Epidermal melanocyte (primary cell): ENCODE data around the gene HOMEZ.
"Not testable (repeated sequence)": the region's sequence is repeated elsewhere in the genome, so short reads cannot be mapped to it uniquely, and the experiment has no call there.

ENCODE experiments used
- DNase-seq: peaks from one replicate; pipeline ENCODE4 v3.0.0; 2011; ENCODE audit warnings: low spot score; ENCODE audit not compliant: insufficient read length

The HOMEZ gene

GRCh38 chr14:23284654-23285529, 1.0 kb downstream of the HOMEZ start:
- DNase-seq = no peak

GRCh38 chr14:23281247-23281646, 4.7 kb downstream of the HOMEZ start:
- no peak for DNase-seq

- not testable (repeated sequence) for DNase-seq
Observed at GRCh38 chr14:23277928-23278327, 8.0 kb downstream of the HOMEZ start.

- DNase-seq = no peak
Observed at GRCh38 chr14:23277189-23277588, 8.7 kb downstream of the HOMEZ start.

DNA sequence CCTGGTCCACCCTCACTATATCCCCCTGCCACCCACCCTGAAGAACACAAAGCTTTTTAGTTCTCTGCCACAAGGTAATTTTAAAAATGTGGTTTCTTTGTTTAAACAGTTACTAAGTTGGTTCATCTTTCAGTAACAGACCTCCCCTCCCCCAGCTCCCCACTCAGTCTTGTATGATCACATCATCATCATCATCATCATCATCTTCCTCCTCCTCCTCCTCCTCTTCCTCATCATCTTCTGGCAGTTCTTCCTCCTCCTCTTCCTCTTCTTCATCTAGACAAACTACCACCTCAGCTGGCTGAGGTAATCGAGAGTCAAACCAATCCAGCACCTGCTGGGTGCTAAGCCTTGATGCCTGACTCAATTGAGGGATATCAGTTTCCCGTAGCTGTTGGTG, 10.5 kb downstream of the HOMEZ start:
- no peak for DNase-seq

- no peak for DNase-seq
Observed at GRCh38 chr14:23269193-23269592, 16.7 kb downstream of the HOMEZ start.

DNA sequence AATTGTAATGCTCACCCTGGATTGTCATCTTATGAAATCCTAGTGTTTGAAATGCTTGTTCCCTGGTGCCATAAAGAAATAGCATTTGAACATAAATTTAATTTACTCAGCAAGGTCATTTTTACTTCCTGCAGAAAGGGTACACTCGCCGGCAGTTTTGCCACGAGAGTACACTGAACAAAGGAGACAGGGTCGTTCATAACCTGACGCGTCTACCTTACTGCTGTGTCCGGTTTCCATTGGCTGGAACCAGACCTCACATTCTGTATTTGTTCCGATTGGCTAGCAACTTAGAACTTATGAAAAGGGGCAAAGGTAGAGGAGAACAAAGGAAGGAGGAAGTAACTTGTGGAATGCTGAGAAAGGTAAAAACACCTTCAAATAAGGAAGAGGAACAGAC, 25.1 kb downstream of the HOMEZ start:
- DNase-seq = not testable (repeated sequence)

DNA sequence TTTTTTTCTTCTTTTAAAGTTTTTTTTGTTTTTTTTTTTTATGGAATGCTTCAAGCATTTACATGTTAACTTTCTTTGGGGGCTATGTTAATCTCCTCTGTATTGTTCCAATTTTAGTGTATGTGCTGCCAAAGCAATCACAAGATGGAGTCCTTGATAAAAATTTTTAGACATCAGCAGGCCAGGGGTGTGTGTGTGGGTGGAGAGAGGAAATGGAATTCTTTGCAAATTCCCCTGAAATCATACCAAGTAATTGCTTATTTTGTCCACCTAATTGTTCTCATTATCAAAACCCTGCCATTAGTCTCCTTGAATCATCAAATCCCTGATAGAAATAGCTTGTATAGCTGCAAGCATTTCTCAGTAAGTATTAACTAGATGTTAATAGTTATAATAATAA, 26.5 kb downstream of the HOMEZ start:
- DNase-seq = no peak

DNA sequence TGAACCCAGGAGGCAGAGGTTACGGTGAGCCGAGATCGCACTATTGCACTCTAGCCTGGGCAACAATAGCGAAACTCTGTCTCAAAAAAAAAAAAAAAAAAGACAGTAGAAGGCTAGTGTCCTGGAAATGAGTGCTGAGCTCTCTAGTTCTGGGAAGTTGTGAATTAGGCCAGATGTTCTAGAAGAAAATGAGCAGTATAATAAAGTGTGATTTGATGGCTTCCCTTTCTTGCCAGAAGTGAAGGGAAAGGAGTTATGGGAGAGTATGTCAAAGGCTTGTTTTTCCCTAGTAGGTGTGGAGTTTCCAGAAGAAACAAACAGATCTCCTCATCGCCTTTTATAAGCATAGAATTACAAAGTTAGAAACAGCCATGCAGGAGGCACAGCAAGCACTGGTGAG, 27.7 kb downstream of the HOMEZ start:
- no peak for DNase-seq

DNA sequence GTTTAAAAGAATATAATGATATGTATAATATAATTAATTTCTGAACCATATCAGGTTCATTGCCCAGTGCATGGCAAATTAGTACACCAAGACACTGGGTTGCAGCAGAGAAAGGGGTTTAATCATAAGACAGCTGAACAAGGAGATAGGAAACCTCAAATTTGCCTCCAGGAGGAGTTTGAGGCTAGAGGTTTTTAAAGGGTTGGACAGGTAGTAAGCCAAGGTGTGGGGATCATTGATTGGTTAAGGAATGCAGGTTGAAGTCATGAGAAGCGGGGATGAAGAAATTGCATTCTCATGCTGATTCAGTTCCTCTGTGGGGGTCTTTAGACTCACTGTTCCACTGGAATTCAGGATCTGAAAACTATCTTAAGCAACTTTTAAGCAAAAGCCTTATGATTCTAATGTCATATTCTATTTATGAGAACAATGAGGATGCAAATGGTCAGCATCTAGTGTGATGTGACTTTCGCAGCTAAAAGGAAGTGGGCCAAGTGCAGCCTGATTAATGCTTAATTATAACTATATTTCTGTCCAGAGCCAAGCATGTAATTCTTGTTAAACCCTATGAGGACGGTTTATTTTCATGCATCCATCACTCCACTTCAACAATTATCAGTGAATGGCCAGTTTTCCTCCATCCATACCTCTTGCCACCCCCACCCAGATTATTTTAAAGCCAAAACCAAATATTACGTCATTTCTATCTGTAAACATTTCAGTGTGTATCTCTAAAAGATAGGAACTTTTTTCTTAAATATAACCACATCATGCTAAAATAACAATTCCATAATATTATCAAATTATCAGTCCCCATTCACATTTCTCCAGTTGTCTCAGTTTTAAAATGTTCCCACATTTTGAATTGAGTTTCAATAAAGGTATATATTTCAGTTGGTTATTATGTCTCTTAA, 33.3 kb downstream of the HOMEZ start:
- no peak for DNase-seq

GRCh38 chr14:23252006-23252405, 33.9 kb downstream of the HOMEZ start:
- no peak for DNase-seq

GRCh38 chr14:23249824-23250223, 36.1 kb downstream of the HOMEZ start:
- DNase-seq = no peak

DNA sequence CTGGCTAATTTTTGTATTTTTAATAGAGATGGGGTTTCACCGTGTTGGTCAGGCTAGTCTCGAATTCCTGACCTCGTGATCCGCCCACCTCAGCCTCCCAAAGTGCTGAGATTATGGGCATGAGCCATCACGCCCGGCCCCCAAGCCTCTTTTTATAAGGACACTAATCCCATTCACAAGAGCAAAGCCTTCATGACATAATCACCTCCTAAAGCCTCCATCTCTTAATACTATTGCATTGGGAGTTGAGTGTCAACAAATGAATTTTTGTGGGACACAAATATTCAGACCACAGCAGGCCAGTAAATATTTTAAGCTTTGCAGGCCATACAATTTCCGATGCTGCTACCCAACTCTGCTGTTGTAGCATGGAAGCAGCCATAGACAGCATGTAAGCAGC, 37.3 kb downstream of the HOMEZ start:
- DNase-seq = no peak

DNA sequence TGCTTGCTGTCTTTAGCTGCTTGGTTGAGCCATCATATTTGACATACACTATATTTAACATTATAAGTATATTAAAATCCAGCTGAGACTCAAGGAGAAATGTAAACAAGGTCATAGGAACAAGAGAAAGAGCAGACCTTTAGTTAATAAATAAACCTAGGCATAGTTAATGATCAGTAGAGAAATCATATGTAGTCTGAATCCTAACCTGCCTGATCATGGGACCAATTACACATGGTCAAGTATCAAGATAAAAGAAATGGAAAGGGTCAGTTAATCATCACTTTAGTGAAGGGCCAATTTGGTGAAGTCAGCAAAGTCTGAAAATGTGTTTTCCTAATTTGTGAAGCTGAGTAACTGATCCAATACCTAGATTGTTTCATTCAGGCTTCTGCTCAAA, 40.6 kb downstream of the HOMEZ start:
- no peak for DNase-seq

GRCh38 chr14:23243066-23243465, 42.9 kb downstream of the HOMEZ start:
- DNase-seq = no peak

DNA sequence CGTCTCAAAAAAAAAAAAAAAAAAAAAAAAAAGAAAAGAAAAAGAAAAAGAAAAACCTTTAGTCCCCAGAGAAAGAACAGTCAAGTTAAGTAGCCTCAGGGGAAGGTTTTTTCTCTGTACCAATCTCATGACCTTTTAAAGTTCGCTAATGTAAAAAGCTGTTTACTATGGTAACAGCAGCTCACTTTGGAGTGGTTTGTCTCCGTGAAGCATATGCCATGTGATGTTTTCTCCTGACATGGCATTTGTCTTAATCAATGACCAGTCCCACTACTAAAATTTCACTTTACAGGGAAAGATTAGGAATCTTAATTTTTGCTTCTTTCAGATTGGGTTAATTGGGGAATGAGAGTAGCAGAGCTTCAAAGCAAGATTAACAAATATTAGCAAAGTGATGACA, 43.9 kb downstream of the HOMEZ start:
- DNase-seq = peak; percentile 23

DNA sequence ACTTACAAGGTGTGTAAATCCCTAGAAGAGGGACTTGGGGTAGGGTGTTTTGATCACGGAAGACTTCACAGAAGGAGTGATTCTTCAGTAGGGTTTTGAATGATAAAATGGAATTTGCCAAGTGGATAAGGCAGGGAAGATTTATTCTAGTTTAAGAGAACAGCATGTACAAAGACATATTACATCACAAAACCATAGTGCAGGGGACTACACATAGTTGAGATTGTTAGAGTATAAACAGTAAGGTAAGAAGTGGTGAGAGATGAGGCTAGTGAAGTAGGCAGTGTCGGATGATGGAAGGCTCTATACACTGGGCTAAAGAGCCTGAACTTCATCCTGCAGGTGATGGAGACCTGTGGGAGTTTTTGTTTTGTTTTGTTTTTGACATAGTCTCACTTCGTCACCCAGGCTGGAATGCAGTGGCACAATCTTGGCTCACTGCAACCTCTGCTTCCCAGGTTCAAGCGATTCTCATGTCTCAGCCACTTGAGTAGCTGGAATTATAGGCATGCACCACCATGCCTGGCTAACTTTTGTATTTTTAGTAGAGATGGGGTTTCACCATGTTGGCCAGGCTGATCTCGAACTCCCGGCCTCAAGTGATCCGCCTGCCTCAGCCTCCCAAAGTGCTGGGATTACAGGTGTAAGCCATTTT, 44.7 kb downstream of the HOMEZ start:
- DNase-seq = not testable (repeated sequence)

DNA sequence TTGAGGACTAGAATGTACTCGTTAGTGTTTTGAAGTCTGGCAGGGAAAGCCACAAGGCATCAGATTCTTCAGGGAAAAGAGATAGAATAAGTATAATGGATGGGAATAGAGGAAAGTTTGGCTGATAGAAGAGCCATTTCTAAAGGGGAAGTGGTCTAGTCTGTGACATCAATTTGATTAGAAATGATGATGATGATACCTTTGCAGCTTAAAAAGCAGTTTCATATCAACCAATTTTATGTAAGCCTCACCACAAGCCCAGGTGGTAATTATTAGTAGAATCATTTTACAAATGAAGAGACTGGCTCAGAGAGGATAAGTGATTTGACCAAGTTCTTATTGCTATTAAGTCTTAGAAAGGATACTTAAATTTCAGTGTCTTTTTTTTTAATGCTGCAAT, 45.3 kb downstream of the HOMEZ start:
- DNase-seq = no peak

DNA sequence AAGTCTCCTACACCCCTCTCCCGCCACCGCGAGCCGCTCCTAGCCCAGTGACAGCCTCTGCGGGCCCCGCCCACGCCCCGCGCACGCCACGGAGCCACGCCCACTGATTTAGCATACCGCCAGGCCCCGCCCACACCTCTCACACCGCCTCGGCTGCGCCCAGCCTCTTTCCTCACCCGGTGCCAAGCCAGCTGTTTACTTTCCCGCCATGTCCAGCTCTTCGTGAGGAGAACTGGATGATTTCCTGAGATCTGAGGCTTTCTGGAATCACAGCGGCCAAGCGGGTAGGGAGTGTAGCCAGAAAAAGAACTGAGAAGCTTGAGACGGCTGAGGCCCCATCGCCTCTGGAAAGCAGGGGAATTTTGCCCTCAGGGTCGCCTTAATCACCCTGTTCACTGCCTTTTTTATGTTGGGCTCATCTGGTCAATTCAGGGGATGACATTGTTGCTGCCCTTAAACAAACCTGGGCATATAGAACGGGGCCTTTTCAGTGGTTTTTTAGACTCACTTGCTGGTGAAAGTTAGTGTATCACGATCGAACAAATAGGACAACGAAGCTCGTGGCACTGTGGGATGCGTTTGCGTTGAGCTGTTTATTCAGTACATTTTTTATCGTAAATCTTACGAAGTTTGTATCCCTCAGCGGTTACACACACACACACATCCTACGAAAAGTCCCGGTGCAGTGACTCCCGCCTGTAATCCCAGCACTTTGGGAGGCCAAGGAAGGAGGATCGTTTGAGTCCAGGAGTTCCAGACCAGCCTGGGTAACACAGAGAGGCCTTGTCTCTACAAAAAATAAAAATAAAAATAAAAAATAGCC, 47.9 kb downstream of the HOMEZ start, which contains the start of gene RNF212B:
RNF212B (plus strand) TSS at position 165 of the 823 bp plus-strand sequence. CDS start 2,410 bp downstream, outside the sequence.
- DNase-seq = peak; percentile 84

GRCh38 chr14:23232241-23232808, 53.6 kb downstream of the HOMEZ start:
- DNase-seq = not testable (repeated sequence)
